PFSK-1 (cell line): ENCODE results near the gene HNRNPAB.

Experiments
- SIN3A ChIP-seq: IDR thresholded peaks from 2 replicates; pipeline ENCODE4 v1.6.1; 2012; ENCODE audit warnings: mild to moderate bottlenecking, low read length, moderate library complexity, borderline replicate concordance; ENCODE audit not compliant: insufficient read depth
- TAF1 ChIP-seq: IDR thresholded peaks from 2 replicates; pipeline ENCODE4 v1.6.1; 2012; ENCODE audit warnings: low read length, control low read depth, borderline replicate concordance; ENCODE audit not compliant: insufficient read depth
- TF ChIP-seq, protein P1 (sequence below), 2 experiments: IDR thresholded peaks; 2 replicates each; pipeline versions ENCODE4 v1.6.1 to v1.8.0; 2011 to 2012; ENCODE audit warnings: low read depth in 2 of 2, low read length in 2 of 2, control low read depth in 1 of 2, inconsistent platforms in 1 of 2, mild to moderate bottlenecking in 1 of 2, moderate library complexity in 1 of 2; ENCODE audit not compliant: insufficient read depth in 1 of 2

DNA sequence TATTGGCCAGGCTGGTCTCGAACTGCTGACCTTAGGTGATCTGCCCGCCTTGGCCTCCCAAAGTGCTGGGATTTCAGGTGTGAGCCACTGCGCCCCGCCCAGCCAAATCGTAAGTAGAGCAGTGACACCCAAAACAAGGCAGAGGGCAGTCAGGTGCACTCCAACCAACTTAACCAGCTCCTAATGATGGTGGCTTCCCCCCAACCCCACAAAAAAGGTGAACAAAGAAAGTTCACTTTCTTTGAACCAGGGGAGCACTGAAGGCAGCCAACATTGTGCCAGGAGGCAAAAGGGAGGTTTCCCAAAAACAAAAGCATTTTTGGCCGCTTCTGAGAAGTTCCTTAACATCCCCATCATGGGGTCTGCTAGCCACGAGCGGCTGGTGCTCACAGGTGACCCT, 26.8 kb upstream of the HNRNPAB start:
- no peak for TF ChIP-seq TAF1
- no peak for TF ChIP-seq SIN3A
- TF ChIP-seq, protein P1, sequence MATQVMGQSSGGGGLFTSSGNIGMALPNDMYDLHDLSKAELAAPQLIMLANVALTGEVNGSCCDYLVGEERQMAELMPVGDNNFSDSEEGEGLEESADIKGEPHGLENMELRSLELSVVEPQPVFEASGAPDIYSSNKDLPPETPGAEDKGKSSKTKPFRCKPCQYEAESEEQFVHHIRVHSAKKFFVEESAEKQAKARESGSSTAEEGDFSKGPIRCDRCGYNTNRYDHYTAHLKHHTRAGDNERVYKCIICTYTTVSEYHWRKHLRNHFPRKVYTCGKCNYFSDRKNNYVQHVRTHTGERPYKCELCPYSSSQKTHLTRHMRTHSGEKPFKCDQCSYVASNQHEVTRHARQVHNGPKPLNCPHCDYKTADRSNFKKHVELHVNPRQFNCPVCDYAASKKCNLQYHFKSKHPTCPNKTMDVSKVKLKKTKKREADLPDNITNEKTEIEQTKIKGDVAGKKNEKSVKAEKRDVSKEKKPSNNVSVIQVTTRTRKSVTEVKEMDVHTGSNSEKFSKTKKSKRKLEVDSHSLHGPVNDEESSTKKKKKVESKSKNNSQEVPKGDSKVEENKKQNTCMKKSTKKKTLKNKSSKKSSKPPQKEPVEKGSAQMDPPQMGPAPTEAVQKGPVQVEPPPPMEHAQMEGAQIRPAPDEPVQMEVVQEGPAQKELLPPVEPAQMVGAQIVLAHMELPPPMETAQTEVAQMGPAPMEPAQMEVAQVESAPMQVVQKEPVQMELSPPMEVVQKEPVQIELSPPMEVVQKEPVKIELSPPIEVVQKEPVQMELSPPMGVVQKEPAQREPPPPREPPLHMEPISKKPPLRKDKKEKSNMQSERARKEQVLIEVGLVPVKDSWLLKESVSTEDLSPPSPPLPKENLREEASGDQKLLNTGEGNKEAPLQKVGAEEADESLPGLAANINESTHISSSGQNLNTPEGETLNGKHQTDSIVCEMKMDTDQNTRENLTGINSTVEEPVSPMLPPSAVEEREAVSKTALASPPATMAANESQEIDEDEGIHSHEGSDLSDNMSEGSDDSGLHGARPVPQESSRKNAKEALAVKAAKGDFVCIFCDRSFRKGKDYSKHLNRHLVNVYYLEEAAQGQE (IDR thresholded peaks at IDR 0.05; ENCODE audit: insufficient read depth in 1 of 2, low read depth in 2 of 2, low read length in 2 of 2), result no peak
